Psoas muscle (tissue), 8 donors: ENCODE data around the gene GRPEL2. TPM values are rescaled to one million over a fixed set of nuclear protein-coding genes. Genes with fewer than 3 reads are reported as not detected.

ENCODE experiments used
- ATAC-seq, 4 donors: fragments of 200-7000 bp; cut with Tn5 transposase; one replicate each; pipeline ENCODE4 v1.9.1; 2020; ENCODE audit warnings: moderate library complexity in 3 of 4, mild to moderate bottlenecking in 2 of 4
- DNase-seq, 2 donors: peaks; one replicate each; pipeline ENCODE4 v3.0.0-alpha.2; 2020
- H3K27ac ChIP-seq: fragments of 200-600 bp; one replicate; pipeline ENCODE4 v1.8.0; 2022
- H3K27me3 ChIP-seq, 3 donors: fragments of 200-600 bp in 1 of 3; one replicate each; pipeline versions ENCODE4 v1.6.1 to v1.8.0; 2013 to 2022; ENCODE audit warnings: low read length in 2 of 3, mild to moderate bottlenecking in 2 of 3, moderate library complexity in 1 of 3; ENCODE audit not compliant: insufficient read depth in 3 of 3
- H3K36me3 ChIP-seq, 2 donors: fragments of 200-600 bp in 1 of 2; one replicate each; pipeline versions ENCODE4 v1.6.1 to v1.8.0; 2013 to 2022; ENCODE audit warnings: low read depth in 1 of 2, mild to moderate bottlenecking in 1 of 2, moderate library complexity in 1 of 2; ENCODE audit not compliant: insufficient read depth in 1 of 2
- H3K4me1 ChIP-seq: fragments of 200-600 bp; one replicate; pipeline ENCODE4 v1.8.0; 2022
- H3K4me3 ChIP-seq: fragments of 200-600 bp; one replicate; pipeline ENCODE4 v1.8.0; 2022; ENCODE audit warnings: mild to moderate bottlenecking
- H3K9me3 ChIP-seq: fragments of 200-600 bp; one replicate; pipeline ENCODE4 v1.8.0; 2022
- WGBS, 3 donors: extraction: QIAGEN DNeasy Blood & Tissue Kit; methylation state at CpG; one replicate each; pipeline versions ENCODE4 v1.1.6 to v1.1.7; 2013; 5-methylcytosine and 5-hydroxymethylcytosine counted together
- intact Hi-C, 2 donors: fragments of 100-400 bp; cut with DNase I; formaldehyde crosslinking; loops; one replicate each; pipeline versions ENCODE4 v1.11.0 to v1.14.2; 2022
- polyA plus RNA-seq, 3 donors: library from polyadenylated mRNA; stranded (reverse); fragments of 200-250 nt; gene quantifications; one replicate each; pipeline ENCODE4 v1.2.3, GENCODE V29; 2013
- total RNA-seq, 4 donors: library from RNA; stranded (reverse); fragmentation: NEBNext Ultra II Directional in 2 of 4; extraction: Animal tissue kit (Norgen Biotek cat#: 25700) in 2 of 4; gene quantifications; one replicate each; pipeline versions ENCODE4 v1.2.1 to v1.2.4, GENCODE V29; 2021 to 2023
- TF ChIP-seq, protein P1 (sequence below): fragments of 200-600 bp; IDR thresholded peaks from one replicate; pipeline ENCODE4 v1.8.0; 2022; ENCODE audit warnings: antibody characterized with exemption
- donor health status: healthy with polysubstance abuse.
- donor health status: DM: no; HTN: no; CAD: no; lungs with moderate emphysema.
- donor health status: Bipolar disorder and iron deficiency.
- donor health status: healthy.
- donor health status: DM: yes; HTN: yes; CAD: no.
- donor health status: DM: no; HTN: no; CAD: no.
- donor health status: DM: no; HTN: no; CAD: no.
- donor health status: DM: yes; HTN: yes; CAD: no.

The GRPEL2 gene
- total and polyA plus RNA-seq, 7 donors: 4.7 to 11.6 (median 10.2) TPM

GRCh38 chr5:149299451-149300054, 45.7 kb upstream of the GRPEL2 start:
- no peak overlapping the region for H3K4me3 ChIP-seq
- peaks cover 0 to 57% of the 10 kb centered on the region in 2 donors for H3K36me3 ChIP-seq
- peak overlapping the region; percentile 39 for H3K27ac ChIP-seq
- H3K4me1 ChIP-seq: peaks cover 61% of the 10 kb centered on the region
- 43 to 63% (median 54%) methylated on average over 14 of the region's 14 CpGs for WGBS, 3 donors
- H3K27me3 ChIP-seq: no peaks in the 10 kb centered on the region
- intact Hi-C loops: no loop called here
- peak in 1 of 2 donors; percentile 72 for DNase-seq
- no peaks in the 10 kb centered on the region for H3K9me3 ChIP-seq
- ATAC-seq: peak in 3 of 4 donors; percentile 19 to 54 (median 41)
- TF ChIP-seq, protein P1, sequence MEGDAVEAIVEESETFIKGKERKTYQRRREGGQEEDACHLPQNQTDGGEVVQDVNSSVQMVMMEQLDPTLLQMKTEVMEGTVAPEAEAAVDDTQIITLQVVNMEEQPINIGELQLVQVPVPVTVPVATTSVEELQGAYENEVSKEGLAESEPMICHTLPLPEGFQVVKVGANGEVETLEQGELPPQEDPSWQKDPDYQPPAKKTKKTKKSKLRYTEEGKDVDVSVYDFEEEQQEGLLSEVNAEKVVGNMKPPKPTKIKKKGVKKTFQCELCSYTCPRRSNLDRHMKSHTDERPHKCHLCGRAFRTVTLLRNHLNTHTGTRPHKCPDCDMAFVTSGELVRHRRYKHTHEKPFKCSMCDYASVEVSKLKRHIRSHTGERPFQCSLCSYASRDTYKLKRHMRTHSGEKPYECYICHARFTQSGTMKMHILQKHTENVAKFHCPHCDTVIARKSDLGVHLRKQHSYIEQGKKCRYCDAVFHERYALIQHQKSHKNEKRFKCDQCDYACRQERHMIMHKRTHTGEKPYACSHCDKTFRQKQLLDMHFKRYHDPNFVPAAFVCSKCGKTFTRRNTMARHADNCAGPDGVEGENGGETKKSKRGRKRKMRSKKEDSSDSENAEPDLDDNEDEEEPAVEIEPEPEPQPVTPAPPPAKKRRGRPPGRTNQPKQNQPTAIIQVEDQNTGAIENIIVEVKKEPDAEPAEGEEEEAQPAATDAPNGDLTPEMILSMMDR: no peak

- peak overlapping the region; percentile 41 for H3K27ac ChIP-seq
- H3K4me3 ChIP-seq: no peak overlapping the region
- 55 to 71% (median 59%) methylated on average over 6 of the region's 6 CpGs for WGBS, 3 donors
- ATAC-seq: peak in 3 of 4 donors; percentile 39 to 66 (median 57)
- peaks cover 54% of the 10 kb centered on the region for H3K4me1 ChIP-seq
- no peaks in the 10 kb centered on the region for H3K9me3 ChIP-seq
- peaks cover 0 to 65% of the 10 kb centered on the region in 2 donors for H3K36me3 ChIP-seq
- no peaks in the 10 kb centered on the region for H3K27me3 ChIP-seq
- intact Hi-C loops: no loop called here
- DNase-seq: no peak
- TF ChIP-seq, protein P1: no peak
Observed at GRCh38 chr5:149300441-149300840, 44.9 kb upstream of the GRPEL2 start.

DNA sequence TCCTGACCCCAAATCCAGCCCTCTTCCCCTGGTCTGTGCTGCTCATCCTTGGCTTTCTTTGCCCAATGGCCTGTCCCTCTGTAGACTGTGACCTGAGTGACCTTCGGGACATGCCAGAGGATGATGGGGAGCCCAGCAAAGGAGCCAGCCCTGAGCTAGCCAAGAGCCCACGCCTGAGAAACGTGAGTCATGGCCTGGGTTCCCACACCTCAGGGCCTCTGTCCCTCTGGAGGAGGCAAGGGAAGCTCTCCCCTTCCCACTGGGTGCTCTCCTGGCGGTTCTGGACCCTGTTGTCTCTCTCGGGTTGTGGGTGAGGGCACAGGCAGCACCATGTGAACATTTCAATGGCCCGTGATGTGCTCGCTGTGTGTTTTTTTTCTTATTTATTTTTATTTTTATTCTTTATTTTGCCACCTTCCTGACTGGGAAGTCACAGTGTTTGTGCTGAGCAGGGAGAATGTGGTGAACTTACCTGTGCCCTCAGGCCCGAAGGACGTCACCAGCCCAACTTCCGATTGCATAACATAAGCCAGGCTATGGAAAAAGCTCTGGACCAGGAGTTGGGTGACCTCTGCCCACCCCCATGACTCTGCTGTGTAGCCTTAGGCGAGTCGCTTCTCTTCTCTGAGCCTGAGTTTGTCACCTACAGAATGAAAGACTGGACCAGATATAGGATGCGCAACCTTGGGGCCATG, 44.1 kb upstream of the GRPEL2 start:
- no peak for ATAC-seq
- peaks cover 0 to 70% of the 10 kb centered on the region in 2 donors for H3K36me3 ChIP-seq

DNA sequence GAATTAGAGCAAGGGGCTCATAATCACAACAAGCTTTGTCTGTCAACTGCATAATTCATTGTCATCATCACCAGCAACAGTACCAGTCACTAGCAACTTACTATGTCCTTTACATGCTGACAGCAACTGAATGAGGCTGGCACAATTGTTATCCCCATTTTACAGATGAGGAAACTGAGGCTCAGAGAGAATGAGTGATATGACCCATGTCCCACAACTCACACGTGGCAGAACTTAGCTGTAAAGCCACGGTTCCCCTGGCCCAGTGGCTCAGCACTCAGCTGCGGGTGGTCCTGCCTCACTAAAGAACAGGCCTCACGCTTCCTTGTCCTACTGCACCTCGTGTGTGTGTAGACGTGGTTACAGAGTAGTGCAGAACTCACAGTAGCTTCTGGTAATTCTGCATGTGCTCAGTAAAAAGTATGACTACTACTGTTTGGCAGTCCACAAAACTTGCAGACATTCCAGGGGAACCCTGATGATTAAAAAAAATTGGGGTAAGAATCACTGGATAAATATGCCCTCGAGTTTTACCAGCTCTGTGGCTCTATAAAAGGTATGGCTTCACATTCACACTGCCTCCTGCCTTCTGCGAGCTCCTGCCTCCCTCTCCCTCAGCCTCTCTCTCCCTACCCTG, 43.4 kb upstream of the GRPEL2 start:
- ATAC-seq: no peak
- H3K27ac ChIP-seq: no peak overlapping the region
- WGBS, 3 donors: 79 to 82% (median 80%) methylated on average over 8 of the region's 8 CpGs

More for the DNA sequence above, 44.1 kb upstream of the GRPEL2 start:
- no peaks in the 10 kb centered on the region for H3K9me3 ChIP-seq
- H3K4me3 ChIP-seq: no peak overlapping the region
- peaks cover 47% of the 10 kb centered on the region for H3K4me1 ChIP-seq
- TF ChIP-seq, protein P1: no peak
- no peaks in the 10 kb centered on the region for H3K27me3 ChIP-seq
- 81 to 84% (median 83%) methylated on average over 13 of the region's 13 CpGs for WGBS, 3 donors
- H3K27ac ChIP-seq: peak overlapping the region; percentile 41
- no peak for DNase-seq
- intact Hi-C loops: no loop called here

More for the DNA sequence above, 43.4 kb upstream of the GRPEL2 start:
- H3K4me1 ChIP-seq: peaks cover 41% of the 10 kb centered on the region
- peaks cover 0 to 77% of the 10 kb centered on the region in 2 donors for H3K36me3 ChIP-seq
- no peaks in the 10 kb centered on the region for H3K9me3 ChIP-seq
- no peak for DNase-seq
- no peak overlapping the region for H3K4me3 ChIP-seq
- no peaks in the 10 kb centered on the region for H3K27me3 ChIP-seq
- intact Hi-C loops: no loop called here
- TF ChIP-seq, protein P1: no peak
